ENCODE data around the gene NCKAP5. TPM values are rescaled to one million over a fixed set of nuclear protein-coding genes. Genes with fewer than 3 reads are reported as not detected.
A peak's percentile ranks its signal among the peaks of the same experiment; 100 is the strongest.

The NCKAP5 gene
- total RNA-seq, 1 donor from 2014 or later, result 18.4 TPM

DNA sequence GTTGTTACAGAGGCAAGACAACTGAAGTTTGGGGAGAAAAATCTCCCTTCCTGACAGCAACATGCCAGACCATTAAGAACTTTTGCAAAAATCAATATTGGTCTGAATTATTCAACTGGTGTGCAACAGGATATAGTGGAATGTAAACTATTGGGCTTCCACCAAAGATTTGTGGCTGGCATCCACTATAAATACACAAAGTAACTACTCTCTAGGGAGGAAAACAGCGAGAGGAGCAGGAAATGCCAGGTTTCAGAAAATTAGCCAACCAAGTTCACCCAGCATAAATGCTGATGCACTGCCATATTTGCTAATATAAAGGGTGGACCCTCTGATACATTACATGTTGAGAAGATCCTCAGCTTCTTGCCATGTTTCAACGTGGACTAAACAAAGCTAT, 630.6 kb downstream of the NCKAP5 start:
- DNase-seq, result no peak

DNA sequence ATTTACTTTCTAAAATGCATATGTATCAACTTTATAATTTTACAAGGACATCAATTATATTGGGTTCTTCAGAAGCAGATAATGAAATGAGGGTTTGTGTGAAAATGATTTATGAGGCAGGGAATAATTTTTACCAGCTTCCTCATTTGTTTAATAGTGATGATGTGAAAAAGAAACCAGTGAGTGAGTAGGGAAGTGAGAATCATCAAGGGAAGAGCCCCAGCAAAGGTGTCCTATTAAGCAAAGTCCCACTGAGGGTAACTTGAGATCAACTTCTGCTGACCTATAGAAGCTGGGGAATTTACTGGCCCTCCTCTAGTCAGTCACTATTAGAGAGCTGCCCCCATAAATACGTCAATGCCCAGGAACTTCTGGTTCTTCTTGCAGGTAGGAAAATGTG, 631.5 kb downstream of the NCKAP5 start:
- DNase-seq, result no peak

DNA sequence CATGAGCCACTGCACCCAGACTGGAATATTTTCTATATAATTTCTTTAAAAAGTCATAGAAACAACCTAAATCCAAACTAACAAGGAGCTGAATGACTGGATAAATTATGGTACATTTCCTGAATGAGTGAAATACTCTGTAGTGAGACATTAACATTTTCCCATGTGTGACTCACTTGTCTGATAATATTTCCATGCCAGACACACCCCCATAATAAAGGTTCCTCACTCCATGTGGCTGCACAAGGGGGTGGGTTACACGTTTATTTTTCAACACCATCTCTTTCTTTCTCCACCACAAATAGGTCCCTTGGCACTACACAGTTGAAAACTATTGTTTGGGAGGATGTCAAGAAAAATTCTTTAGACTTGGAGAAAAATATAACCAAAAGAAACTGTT, 632.0 kb downstream of the NCKAP5 start:
- DNase-seq, result no peak

DNA sequence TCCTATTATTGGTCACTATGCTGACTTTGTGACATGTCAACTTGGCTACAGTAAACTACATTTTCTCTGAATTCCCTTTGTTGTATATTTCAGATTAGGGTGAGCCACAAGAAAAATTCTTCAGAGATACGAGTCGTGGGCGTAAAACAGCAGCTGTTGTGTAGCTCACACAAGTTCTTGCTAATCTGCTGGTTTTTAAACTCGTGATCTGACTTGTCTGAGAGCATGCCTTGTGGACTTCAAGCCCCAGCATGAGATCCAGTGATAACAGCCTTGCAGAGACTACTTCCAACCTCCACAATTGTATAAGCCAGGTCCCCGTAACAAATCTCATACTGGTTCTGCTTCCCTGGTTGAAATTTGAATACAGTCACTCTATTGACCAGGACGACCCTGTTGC, 638.5 kb downstream of the NCKAP5 start:
- DNase-seq, result no peak

DNA sequence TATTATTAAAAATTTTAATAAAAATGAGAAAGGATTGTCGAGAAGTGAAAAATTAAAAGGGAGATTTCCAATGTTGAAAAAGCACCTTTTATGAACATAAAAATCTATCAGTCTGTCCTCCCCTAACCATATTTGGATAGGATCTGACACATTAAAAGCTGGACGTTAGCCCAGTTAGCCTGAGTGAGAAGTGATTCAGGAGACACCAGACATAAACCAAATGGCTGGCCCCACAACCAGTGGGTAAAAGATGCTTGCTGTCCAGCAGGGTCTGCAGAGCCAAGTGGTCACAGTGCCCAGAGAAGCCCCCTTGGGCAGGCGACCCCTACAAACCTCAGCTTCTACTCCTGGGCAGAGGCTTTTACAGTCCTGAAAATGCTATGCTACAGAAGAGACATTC, 644.5 kb downstream of the NCKAP5 start:
- peak; percentile 38 for DNase-seq

DNA sequence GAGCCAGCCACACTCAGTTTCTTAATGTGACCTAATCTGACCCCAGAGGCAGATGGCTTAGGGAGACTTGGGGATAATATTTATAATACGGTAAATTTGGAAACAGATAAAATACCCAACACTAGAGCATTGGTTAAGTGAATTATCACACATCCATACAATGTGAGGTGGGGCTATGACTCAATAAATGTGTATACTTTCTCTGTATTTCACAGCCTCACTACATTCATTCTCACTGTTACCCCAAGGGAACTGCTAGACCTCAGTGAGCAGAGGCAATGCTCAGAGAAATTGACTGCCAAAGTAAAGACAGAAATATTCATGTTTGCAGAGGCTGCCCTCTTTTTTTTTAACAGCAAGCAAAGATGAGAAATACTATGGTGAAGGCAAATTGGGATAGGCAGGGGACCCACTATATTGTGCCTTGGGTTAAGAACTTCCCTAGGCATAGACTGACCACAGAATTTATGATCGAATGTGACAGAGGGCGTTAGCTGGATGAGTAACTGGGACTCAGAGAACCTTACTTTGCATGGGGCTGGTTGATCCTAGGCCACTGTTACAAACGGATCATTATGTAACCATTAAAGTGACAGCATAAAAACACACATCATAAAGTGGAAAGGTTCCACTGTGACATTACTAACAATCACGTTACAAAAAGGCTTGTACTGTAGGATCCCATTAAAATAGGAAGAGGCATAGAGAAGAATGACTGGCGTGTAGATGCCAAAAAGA, 652.3 kb downstream of the NCKAP5 start:
- DNase-seq, result no peak

DNA sequence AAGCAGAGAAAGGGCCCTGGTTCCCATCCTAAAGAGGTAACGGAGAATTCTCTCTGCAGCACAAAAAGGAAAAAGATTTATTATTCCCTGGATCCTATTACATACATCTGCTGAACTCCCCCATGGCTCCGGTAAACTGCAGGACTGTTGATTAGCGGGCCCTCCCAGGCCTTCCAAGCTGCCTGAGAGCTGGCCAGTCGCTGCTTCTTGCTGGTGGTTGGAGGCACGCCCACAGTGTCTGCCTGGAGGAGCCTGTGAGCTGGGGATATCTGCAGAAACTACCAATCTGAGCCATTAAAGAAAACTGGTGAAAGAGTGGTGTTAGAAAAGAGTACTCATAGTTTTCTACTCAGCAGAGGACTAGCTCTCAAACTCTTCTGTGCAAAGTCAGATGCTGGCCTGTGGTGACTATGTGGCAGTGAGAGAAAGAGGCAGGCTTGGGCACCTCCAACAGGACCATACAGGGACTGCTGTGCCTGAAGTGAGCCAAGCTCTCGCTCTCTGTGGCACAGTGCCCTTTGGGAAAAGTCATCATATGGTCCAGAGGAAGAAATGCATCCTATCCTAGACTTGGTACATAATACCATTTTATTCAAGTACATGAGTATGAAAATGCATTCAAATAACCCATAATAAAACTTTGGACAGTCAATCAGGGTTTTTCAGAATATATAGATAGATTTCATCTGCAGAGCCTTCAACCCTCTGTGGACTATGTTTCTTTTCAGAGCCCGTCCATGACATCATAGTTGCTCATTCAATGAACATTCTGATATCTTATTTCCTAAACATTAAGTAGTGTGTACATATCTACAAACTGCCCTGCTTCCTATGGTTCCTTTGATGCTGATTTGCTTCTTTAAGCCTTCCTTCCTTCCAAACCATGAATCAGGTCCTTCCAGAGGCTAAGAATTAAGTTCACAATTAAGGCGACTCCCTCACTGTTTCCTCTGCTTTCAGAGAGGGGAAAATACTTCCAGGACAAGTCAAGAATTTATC, 656.2 kb downstream of the NCKAP5 start:
- peak; percentile 73 for DNase-seq

DNA sequence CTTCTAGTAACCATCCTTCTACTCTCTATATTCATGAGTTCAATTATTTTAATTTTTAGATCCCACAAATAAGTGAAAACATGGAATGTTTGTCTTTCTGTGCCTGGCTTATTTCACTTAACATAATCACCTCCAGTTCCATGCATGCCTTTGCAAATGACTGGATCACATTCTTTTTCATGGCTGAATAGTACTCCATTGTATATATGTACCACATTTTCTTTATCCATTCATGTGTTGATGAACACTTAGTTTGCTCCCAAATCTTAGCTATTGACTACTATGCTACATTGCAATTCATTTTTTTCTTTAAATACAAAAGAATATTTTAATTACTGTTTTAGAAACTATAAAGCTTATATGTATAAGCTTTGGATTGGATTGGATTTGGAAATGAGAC, 657.8 kb downstream of the NCKAP5 start:
- DNase-seq, result no peak

DNA sequence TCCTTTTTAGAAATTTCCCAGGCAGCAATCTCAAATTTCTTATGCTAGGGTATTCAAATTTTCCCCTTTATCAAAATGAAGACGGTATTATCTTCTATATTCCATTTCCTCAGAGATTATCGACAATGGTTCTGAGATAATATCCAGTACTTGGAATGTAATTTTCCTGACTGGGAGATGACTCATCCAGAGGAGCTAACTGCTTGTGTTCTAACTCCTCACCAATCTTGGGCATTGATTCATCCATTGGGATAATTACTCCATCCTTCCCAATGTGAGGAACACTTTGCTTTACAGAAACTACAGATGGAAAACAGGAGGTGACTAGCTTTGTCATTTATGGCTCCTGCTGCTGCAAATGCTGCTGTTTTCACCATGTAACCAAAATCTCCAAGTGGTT, 658.8 kb downstream of the NCKAP5 start:
- no peak for DNase-seq

DNA sequence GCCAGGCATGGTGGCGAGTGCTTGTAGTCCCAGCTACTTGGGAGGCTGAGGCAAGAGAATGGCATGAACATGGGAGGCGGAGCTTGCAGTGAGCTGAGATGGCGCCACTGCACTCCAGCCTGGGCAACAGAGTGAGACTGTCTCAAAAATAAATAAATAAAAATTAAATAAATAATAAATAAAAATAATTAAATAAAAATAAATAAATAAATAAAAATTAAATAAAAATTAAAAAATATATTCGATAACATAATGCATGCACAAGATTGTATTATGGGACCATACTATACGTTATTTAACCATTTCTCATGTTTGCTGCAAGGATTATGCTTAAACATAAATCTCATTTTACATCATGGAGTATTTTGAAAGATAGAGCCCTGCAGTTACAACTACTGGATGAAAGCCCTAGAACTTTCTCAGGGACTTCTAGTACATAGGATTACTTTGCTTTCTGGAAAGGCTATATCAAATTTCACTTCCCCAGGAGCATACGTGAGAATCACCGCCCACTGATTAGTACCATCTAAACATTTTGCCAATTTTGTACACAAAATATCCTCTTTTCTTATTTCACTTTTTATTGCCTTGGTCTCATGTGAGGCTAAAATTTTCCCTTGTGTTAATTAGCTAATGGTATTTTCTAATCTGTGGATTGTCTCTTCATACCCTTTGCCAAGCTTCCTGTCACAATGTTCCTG, 664.0 kb downstream of the NCKAP5 start:
- DNase-seq, result peak; percentile 5

DNA sequence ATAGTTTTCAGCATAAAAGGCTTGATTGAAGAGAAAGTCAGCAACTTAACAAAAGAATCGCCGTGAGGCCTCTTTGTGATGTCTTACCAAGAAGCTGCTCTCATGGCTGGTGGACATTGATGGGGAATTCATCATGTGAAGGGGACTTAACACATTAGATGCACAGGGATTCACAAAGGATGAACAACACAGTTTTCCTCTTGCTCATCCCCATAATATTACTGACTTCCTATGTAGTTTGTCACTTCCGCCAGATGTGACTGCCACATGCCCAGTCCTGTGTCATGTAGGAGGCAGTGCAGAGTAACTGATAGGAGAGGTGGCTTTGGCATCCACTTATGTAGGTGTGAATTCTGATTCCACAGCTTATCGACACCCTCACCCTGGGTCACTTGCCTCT, 665.6 kb downstream of the NCKAP5 start:
- no peak for DNase-seq

DNA sequence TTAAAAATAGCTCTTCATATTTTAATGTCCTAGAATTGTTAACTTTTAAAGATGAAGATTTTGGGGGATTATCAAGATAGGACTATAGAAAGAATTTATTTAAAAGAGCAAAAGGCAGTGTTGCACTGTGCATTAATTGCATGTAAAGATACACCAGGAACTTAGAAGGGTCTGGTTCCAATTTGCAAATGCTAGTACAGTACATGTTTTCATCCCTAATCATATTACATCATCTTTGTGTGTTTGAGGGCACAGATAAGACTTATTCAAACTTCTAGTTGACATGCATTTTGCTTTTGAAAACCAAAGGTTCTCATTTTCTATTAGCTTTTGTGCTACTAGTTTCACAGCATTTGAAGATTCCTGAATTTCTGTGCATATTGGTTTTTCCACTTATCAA, 666.6 kb downstream of the NCKAP5 start:
- DNase-seq, result no peak

DNA sequence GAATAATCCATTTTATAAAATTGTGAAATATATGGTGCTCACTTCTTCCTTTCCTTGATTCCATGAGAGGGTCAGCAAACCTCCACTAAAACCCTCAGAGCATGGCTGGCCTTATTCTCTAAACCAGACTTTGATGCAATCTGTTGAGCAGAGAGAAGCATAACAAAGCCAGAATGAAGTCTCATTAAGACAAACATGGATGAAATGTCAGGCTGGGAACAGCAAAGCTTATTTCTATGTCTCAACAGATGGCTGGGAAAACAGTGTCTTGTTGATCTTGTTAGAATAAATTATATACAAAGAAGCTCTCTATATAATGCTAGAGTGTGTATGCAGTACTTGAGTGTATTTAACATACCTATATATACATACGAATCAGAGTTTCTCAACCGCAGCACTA, 671.2 kb downstream of the NCKAP5 start:
- DNase-seq, result no peak

DNA sequence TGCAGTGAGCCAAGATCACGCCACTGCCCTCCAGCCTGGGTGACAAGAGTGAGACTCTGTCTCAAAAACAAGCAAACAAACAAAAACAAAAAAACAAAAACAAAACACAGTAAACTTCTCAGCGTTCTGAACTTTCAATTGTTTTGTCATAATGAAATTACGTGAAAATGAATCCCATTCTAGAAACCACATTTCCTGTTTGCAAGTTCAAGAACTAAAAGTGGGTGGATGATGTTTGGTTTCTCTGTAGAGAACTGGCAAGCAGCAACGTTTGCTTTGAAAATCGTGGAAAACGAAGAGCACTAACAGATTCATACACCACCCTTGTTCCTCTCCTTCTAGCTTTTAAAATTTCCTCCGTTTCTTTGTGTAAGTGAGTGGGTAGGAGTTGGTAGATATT, 672.2 kb downstream of the NCKAP5 start:
- DNase-seq, result no peak

DNA sequence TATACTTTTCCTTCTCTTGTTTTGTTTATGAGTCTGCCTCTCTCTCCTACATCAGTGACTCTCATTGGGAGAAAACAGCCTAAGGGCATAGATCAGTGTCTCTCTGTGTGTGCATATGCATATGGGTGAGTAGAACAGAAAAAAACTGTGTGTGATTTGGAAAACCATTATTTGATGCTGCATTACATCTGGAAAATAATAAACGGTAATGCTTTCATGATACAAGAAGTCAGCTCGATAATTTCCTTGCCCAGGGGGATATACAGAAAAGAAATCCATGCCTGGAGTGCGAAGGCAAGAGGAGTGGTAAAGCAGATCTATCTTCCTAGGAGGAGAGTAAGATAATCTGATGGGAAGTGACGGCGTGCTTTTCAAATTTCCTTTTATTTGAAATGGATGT, 676.8 kb downstream of the NCKAP5 start:
- no peak for DNase-seq

DNA sequence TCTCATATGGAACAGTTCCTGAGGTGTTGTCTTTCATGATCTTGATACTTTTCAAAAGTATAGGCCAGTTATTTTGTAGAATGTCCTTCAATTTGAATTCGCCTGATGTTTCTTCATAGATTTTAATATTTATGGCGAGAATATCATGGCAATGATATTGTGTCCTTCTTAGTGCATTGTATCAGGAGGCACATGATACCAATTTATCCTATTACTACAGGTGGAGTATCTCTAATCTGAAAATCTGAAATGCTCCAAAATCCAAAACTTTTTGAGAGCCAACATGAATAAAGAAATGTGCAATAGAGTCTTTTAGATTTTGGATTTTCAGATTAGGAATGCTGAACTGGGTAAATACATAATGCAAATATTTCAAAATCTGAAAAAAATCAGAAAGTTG, 681.7 kb downstream of the NCKAP5 start:
- no peak for DNase-seq

DNA sequence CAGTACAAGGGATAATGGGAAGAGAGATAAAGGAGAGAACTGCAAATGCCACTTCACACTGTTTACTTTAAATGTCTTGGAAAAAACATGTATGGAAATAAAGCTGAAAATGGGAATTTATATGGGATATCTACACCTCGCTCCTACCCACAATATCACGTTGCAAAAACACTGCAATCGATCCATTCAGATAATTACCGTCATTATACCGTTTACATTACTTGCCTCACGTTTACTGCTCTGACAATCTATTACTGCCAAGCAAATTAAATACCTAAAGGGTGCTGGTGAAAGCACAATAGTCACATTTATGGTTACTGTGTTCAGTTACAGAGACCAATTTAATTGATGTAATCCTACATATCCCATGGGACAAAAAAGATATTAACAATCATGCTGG, 683.6 kb downstream of the NCKAP5 start:
- DNase-seq, result no peak

DNA sequence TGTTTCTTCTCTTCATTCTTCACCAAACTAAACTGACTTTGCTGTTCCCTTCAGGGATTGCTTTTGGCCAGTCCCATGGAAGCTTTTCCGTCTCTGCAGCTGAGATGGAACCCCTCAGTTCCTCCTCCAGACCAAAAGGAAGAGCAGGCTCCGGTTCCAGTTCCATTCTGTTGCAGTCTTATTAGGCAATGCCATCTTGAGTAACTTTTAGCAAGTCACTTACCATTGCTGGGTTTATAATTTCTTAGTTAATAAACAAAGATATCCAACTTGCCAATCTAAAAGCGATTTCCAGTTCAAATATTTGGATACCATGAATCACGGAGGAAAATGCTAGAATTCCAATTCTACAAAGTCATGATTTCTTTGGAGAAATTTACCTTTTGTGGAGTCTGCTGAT, 684.0 kb downstream of the NCKAP5 start:
- no peak for DNase-seq

DNA sequence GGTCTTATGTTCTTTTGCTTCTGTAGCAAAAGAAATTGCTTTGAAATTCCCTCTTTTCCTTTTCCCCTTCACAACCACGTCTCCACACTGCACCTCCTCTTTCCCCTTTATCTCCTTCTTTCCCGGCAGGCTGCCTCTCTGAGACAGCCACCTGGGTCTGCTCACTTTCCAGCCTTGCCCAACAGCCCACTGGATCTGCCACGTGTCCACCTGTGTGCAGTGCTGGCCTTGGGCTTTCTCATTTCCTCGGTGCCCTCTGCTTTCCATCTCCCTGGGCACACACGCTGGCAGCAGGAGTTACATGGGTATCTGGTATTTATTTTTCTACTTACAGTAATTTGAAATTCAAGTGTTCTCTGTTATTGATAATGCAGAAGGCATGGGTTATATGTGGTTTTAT, 684.8 kb downstream of the NCKAP5 start:
- DNase-seq, result no peak

DNA sequence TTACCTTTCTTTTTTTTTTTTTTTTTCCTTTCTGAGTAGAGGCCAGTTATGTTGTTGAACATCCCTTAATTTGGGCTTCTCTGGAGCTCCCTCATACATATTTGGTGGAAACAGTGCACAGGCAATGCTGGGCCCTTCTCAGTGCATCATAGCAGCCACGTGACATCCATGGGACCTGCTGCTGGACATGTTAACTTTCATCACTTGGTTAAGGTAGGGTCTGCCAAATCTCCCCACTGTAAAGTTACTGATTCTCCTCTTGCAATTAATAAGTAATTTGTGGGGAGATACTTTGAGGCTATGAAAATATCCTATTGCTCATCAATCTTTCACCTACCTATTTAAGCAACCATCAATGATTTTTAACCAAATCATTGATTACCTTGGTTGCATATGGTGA, 686.7 kb downstream of the NCKAP5 start:
- no peak for DNase-seq

DNA sequence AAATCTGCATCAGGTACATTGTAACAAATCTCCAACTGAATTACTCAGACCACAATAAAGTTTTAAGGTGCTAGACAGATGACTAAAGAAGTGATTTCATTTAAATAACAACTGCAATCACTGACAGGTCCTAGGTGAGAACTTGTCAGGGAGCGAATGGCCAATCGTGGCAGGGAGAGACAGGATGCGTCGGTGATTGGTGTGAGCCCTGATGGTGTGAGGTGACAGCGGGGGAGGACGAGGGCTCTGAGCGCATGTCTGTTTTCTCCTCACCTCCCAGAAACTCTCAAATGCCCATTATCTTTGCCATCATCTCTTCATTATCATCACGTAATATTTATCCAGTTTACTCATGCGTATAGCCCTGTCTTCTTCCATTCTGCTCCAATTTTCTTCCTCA, 690.3 kb downstream of the NCKAP5 start:
- no peak for DNase-seq

DNA sequence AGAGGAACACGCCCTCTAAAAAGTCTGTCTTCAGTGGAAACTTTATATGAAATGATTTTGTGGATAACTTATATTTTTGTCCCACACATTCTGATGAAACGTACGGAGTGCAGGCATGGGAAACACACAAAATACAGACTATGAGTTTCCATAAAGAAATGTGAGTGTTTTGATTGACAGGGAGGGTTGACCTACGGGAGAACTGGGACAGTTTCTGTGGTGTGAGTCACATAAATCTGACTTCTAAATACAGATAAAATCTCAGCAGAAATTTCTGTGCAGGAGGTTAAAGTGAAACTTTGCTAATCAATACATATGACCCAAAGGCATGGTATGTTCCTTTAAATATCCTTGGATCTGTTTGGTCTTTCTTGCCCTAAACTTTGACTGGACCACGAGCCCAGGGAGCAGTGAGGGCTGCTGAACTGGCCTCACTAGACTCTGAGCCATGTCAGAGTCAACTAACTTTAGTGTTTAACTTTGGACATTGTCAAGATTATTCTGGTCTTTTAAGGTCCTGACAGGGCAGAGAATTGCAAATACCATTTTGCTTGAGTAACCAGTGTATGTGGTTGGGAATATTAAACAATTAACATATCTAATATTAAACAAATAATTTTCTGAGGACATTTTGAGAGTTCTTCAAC, 691.4 kb downstream of the NCKAP5 start:
- no peak for DNase-seq

All from tongue (tissue), 2 donors.